H9 (cell line): ENCODE measurements around the gene OR10T2. TPM values are rescaled to one million over a fixed set of nuclear protein-coding genes. Genes with fewer than 3 reads are reported as not detected.
"Not testable (repeated sequence)": the region's sequence is repeated elsewhere in the genome, so short reads cannot be mapped to it uniquely, and the experiment has no call there.

Experiments used
- DNase-seq: peaks from one replicate; pipeline ENCODE4 v3.0.0-alpha.2; 2017
- H2AFZ ChIP-seq: one replicate; pipeline ENCODE4 v1.6.1; 2013; ENCODE audit warnings: mild to moderate bottlenecking, low read length, control low read depth, moderate library complexity
- H2AK5ac ChIP-seq: 2 replicates; pipeline ENCODE4 v1.6.1; 2013; ENCODE audit warnings: low read length, control low read depth, mixed read lengths; ENCODE audit not compliant: insufficient read length
- H2BK120ac ChIP-seq: one replicate; pipeline ENCODE4 v1.6.1; 2013; ENCODE audit warnings: low read depth, mild to moderate bottlenecking, low read length, control low read depth, inconsistent platforms; ENCODE audit not compliant: poor library complexity, severe bottlenecking
- H2BK12ac ChIP-seq: 2 replicates; pipeline ENCODE4 v1.6.1; 2013; ENCODE audit warnings: low read length, control low read depth, mixed read lengths, low read depth; ENCODE audit not compliant: insufficient read length
- H2BK15ac ChIP-seq: 2 replicates; pipeline ENCODE4 v1.6.1; 2013; ENCODE audit warnings: low read depth, low read length, control low read depth
- H2BK20ac ChIP-seq: one replicate; pipeline ENCODE4 v1.6.1; 2013; ENCODE audit warnings: low read depth, mild to moderate bottlenecking, low read length, control low read depth, inconsistent platforms; ENCODE audit not compliant: poor library complexity, severe bottlenecking
- H2BK5ac ChIP-seq: 2 replicates; pipeline ENCODE4 v1.6.1; 2013; ENCODE audit warnings: low read length, control low read depth, mixed read lengths; ENCODE audit not compliant: insufficient read length
- H3K14ac ChIP-seq: 2 replicates; pipeline ENCODE4 v1.6.1; 2013; ENCODE audit warnings: low read length, control low read depth; ENCODE audit not compliant: insufficient read depth
- H3K18ac ChIP-seq: 2 replicates; pipeline ENCODE4 v1.6.1; 2013; ENCODE audit warnings: low read depth, mild to moderate bottlenecking, mixed read lengths, low read length, control low read depth; ENCODE audit not compliant: insufficient read length
- H3K23ac ChIP-seq: 2 replicates; pipeline ENCODE4 v1.6.1; 2013; ENCODE audit warnings: low read length, control low read depth, mixed read lengths, low read depth; ENCODE audit not compliant: insufficient read length
- H3K23me2 ChIP-seq: 2 replicates; pipeline ENCODE4 v1.6.1; 2013; ENCODE audit warnings: low read depth, mild to moderate bottlenecking, mixed read lengths, low read length, control low read depth; ENCODE audit not compliant: insufficient read length, poor library complexity, severe bottlenecking
- H3K27ac ChIP-seq: 2 replicates; pipeline ENCODE4 v1.5.1; 2013; ENCODE audit warnings: low read length, control low read depth, mixed read lengths, low read depth; ENCODE audit not compliant: insufficient read length
- H3K27me3 ChIP-seq: 2 replicates; pipeline ENCODE4 v1.6.1; 2013; ENCODE audit warnings: low read length, control low read depth, inconsistent platforms; ENCODE audit not compliant: insufficient read depth
- H3K4ac ChIP-seq: 2 replicates; pipeline ENCODE4 v1.6.1; 2013; ENCODE audit warnings: low read depth, mild to moderate bottlenecking, control low read depth, inconsistent platforms, low read length, moderate library complexity
- H3K4me1 ChIP-seq: 2 replicates; pipeline ENCODE4 v1.6.1; 2013; ENCODE audit warnings: low read length, control low read depth, inconsistent platforms; ENCODE audit not compliant: insufficient read depth
- H3K4me2 ChIP-seq: 2 replicates; pipeline ENCODE4 v1.6.1; 2013; ENCODE audit warnings: low read length, control low read depth, mixed read lengths; ENCODE audit not compliant: insufficient read length, insufficient read depth
- H3K56ac ChIP-seq: 2 replicates; pipeline ENCODE4 v1.6.1; 2013; ENCODE audit warnings: low read depth, mild to moderate bottlenecking, mixed read lengths, low read length, control low read depth; ENCODE audit not compliant: insufficient read length
- H3K79me1 ChIP-seq: 2 replicates; pipeline ENCODE4 v1.6.1; 2013; ENCODE audit warnings: low read depth, mild to moderate bottlenecking, moderate library complexity, low read length, control low read depth, inconsistent platforms; ENCODE audit not compliant: insufficient read depth, poor library complexity, severe bottlenecking
- H3K79me2 ChIP-seq: 2 replicates; pipeline ENCODE4 v1.6.1; 2013; ENCODE audit warnings: low read length, control low read depth, inconsistent platforms; ENCODE audit not compliant: insufficient read depth
- H3K9ac ChIP-seq: 2 replicates; pipeline ENCODE4 v1.6.1; 2013; ENCODE audit warnings: low read length, control low read depth, mixed read lengths; ENCODE audit not compliant: insufficient read length; ENCODE audit errors: extremely low read depth
- H3K9me3 ChIP-seq: one replicate; pipeline ENCODE4 v1.6.1; 2013; ENCODE audit warnings: low read depth, low read length, inconsistent platforms; ENCODE audit not compliant: control insufficient read depth
- H3T11ph ChIP-seq: one replicate; pipeline ENCODE4 v1.6.1; 2013; ENCODE audit warnings: mild to moderate bottlenecking, low read length, control low read depth, inconsistent platforms
- H4K20me1 ChIP-seq: one replicate; pipeline ENCODE4 v1.6.1; 2013; ENCODE audit not compliant: control insufficient read depth, insufficient read length, insufficient read depth
- H4K5ac ChIP-seq: 2 replicates; pipeline ENCODE4 v1.6.1; 2013; ENCODE audit warnings: low read depth, mild to moderate bottlenecking, mixed read lengths, low read length, control low read depth; ENCODE audit not compliant: insufficient read length
- H4K8ac ChIP-seq: replicated peaks from 2 replicates; pipeline ENCODE4 v1.6.1; 2013; ENCODE audit warnings: low read length, control low read depth, mixed read lengths, low read depth; ENCODE audit not compliant: insufficient read length
- H4K91ac ChIP-seq: 2 replicates; pipeline ENCODE4 v1.6.1; 2013; ENCODE audit warnings: low read depth, mild to moderate bottlenecking, moderate library complexity, mixed read lengths, low read length, control low read depth; ENCODE audit not compliant: insufficient read length
- H3K27ac Mint-ChIP-seq, 3 experiments: 2 replicates in 2 of 3; 3 replicates in 1 of 3; pipeline ENCODE4 v1.8.0; 2020 to 2021; ENCODE audit warnings: mixed read lengths in 3 of 3, mild to moderate bottlenecking in 1 of 3, moderate library complexity in 1 of 3
- H3K27me3 Mint-ChIP-seq: 2 replicates; pipeline ENCODE4 v1.8.0; 2021; ENCODE audit warnings: low read depth, mild to moderate bottlenecking, moderate library complexity, mixed read lengths
- H3K36me3 Mint-ChIP-seq, 3 experiments: 2 replicates in 2 of 3; 3 replicates in 1 of 3; pipeline ENCODE4 v1.8.0; 2020 to 2021; ENCODE audit warnings: low read depth in 3 of 3, mixed read lengths in 3 of 3; ENCODE audit not compliant: insufficient read depth in 1 of 3
- H3K4me1 Mint-ChIP-seq, 2 experiments: 2 replicates each; pipeline ENCODE4 v1.8.0; 2020; ENCODE audit warnings: mixed read lengths in 2 of 2
- H3K4me3 Mint-ChIP-seq, 2 experiments: 2 replicates in 1 of 2; 3 replicates in 1 of 2; pipeline ENCODE4 v1.8.0; 2020 to 2021; ENCODE audit warnings: mild to moderate bottlenecking in 2 of 2, mixed read lengths in 2 of 2, moderate library complexity in 1 of 2
- H3K9me3 Mint-ChIP-seq, 2 experiments: 2 replicates in 1 of 2; 3 replicates in 1 of 2; pipeline ENCODE4 v1.8.0; 2020; ENCODE audit warnings: mild to moderate bottlenecking in 2 of 2, mixed read lengths in 2 of 2, moderate library complexity in 1 of 2
- WGBS: extraction: QIAGEN DNeasy Blood & Tissue Kit; methylation state at CpG from one replicate; pipeline ENCODE4 v1.1.7; 2013; ENCODE audit warnings: missing lambda C conversion rate, low lambda C conversion rate, mixed read lengths; ENCODE audit not compliant: insufficient read length; ENCODE audit errors: extremely low coverage; 5-methylcytosine and 5-hydroxymethylcytosine counted together
- total RNA-seq: library from RNA; stranded (reverse); gene quantifications from 2 replicates; pipeline ENCODE4 v1.2.1, GENCODE V29; 2021
- TF ChIP-seq, protein P1 (sequence below): fragments of 200-600 bp; sonication (generic); conservative IDR thresholded peaks from 3 replicates; pipeline ENCODE4 v1.8.0; 2021; ENCODE audit warnings: antibody characterized with exemption, mild to moderate bottlenecking

Gene OR10T2
- total RNA-seq, 1 experiment from 2014 or later, result not detected

GRCh38 chr1:158374860-158375259, 24.4 kb downstream of the OR10T2 start:
- no peaks in the 10 kb centered on the region for H3K4me1 Mint-ChIP-seq
- peaks cover 0 to 9% of the 10 kb centered on the region in 2 experiments; a peak in 1 of 5 replicates for H3K9me3 Mint-ChIP-seq
- DNase-seq, result no peak

DNA sequence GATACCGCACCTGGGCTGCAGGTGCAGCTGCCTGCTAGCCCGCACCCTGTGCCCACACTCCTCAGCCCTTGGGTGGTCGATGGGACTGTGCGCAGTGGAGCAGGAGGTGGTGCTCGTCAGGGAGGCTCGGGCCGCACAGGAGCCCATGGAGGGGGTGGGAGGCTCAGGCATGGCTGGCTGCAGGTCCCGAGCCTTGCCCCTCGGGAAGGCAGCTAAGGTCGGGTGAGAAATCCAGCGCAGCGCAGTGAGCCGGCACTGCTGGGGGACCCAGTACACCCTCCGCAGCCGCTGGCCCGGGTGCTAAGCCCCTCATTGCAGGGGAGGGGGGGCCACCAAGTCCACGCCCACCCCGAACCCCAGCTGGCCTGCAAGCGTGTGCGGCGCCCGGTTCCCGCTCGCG, 25.2 kb downstream of the OR10T2 start:
- H3K9me3 ChIP-seq, H3K14ac ChIP-seq, H3K56ac ChIP-seq, H4K91ac ChIP-seq, H3K79me1 ChIP-seq, H3K4me3 Mint-ChIP-seq, H3K23ac ChIP-seq, H3K23me2 ChIP-seq, H2BK12ac ChIP-seq, H2BK15ac ChIP-seq, H4K5ac ChIP-seq, H2AK5ac ChIP-seq, H3K27ac ChIP-seq, H4K8ac ChIP-seq, H2BK5ac ChIP-seq, H3K27me3 Mint-ChIP-seq, H3K4ac ChIP-seq, H3K4me1 ChIP-seq, H3K79me2 ChIP-seq, H3K9me3 Mint-ChIP-seq, H4K20me1 ChIP-seq, H2BK120ac ChIP-seq, H3K18ac ChIP-seq, DNase-seq, H3K9ac ChIP-seq, H3T11ph ChIP-seq, H3K36me3 Mint-ChIP-seq, H2AFZ ChIP-seq, H3K4me1 Mint-ChIP-seq, H3K4me2 ChIP-seq, H3K27me3 ChIP-seq, H3K27ac Mint-ChIP-seq, H2BK20ac ChIP-seq: not testable (repeated sequence)
- no CpG with 5 or more reads among the region's 25 CpGs for WGBS

More at GRCh38 chr1:158374860-158375259, 24.4 kb downstream of the OR10T2 start:
- Histone ChIP-seq H3T11ph (no peak overlapping the region), H2BK12ac (no peak overlapping the region), H3K4ac (no peak overlapping the region), H3K79me2 (no peaks in the 10 kb centered on the region), H3K14ac (no peak overlapping the region), H4K8ac (no peak overlapping the region), H3K27me3 (no peaks in the 10 kb centered on the region), H3K9me3 (no peaks in the 10 kb centered on the region), H2BK20ac (no peak overlapping the region), H4K5ac (no peak overlapping the region), H3K4me1 (no peaks in the 10 kb centered on the region), H2AFZ (no peak overlapping the region), H3K56ac (no peak overlapping the region), H3K23ac (no peak overlapping the region), H3K79me1 (no peaks in the 10 kb centered on the region), H3K18ac (no peak overlapping the region), H2AK5ac (no peak overlapping the region), H3K27ac (no peak overlapping the region), H2BK5ac (no peak overlapping the region), H3K9ac (no peak overlapping the region), H4K91ac (no peak overlapping the region), H2BK15ac (no peak overlapping the region), H3K23me2 (no peaks in the 10 kb centered on the region), H2BK120ac (no peak overlapping the region), H4K20me1 (no peaks in the 10 kb centered on the region), H3K4me2 (no peak overlapping the region)
- H3K27ac Mint-ChIP-seq, result no peak overlapping the region
- TF ChIP-seq, protein P1, sequence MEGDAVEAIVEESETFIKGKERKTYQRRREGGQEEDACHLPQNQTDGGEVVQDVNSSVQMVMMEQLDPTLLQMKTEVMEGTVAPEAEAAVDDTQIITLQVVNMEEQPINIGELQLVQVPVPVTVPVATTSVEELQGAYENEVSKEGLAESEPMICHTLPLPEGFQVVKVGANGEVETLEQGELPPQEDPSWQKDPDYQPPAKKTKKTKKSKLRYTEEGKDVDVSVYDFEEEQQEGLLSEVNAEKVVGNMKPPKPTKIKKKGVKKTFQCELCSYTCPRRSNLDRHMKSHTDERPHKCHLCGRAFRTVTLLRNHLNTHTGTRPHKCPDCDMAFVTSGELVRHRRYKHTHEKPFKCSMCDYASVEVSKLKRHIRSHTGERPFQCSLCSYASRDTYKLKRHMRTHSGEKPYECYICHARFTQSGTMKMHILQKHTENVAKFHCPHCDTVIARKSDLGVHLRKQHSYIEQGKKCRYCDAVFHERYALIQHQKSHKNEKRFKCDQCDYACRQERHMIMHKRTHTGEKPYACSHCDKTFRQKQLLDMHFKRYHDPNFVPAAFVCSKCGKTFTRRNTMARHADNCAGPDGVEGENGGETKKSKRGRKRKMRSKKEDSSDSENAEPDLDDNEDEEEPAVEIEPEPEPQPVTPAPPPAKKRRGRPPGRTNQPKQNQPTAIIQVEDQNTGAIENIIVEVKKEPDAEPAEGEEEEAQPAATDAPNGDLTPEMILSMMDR, result no peak
- H3K4me3 Mint-ChIP-seq, result no peak overlapping the region
- no peaks in the 10 kb centered on the region for H3K36me3 Mint-ChIP-seq
- WGBS, result no CpG with 5 or more reads among the region's 1 CpG
- H3K27me3 Mint-ChIP-seq, result no peaks in the 10 kb centered on the region
